SK-N-MC (cell line): Measurements from ENCODE around the gene C3orf22.
A peak's percentile ranks its signal among the peaks of the same experiment; 100 is the strongest.

Source experiments
- DNase-seq: peaks from one replicate; pipeline ENCODE4 v3.0.0-alpha.2; 2011; ENCODE audit warnings: low read depth, low spot score
- H3K27ac ChIP-seq: fragments of 200-600 bp; sonication (generic); 2 replicates; pipeline ENCODE4 v1.5.1; 2016; ENCODE audit warnings: mixed run types
- H3K36me3 ChIP-seq: fragments of 200-600 bp; sonication (generic); 2 replicates; pipeline ENCODE4 v1.6.1; 2017; ENCODE audit warnings: antibody characterized with exemption, low read length, mixed read lengths; ENCODE audit not compliant: insufficient read depth
- H3K4me3 ChIP-seq: fragments of 200-600 bp; sonication (generic); 2 replicates; pipeline ENCODE4 v1.5.1; 2016
- H3K9ac ChIP-seq: fragments of 200-600 bp; sonication (generic); 2 replicates; pipeline ENCODE4 v1.8.0; 2017; ENCODE audit warnings: mixed run types, mixed read lengths; ENCODE audit not compliant: insufficient read length
- H3K9me3 ChIP-seq: fragments of 200-600 bp; sonication (generic); 2 replicates; pipeline ENCODE4 v1.6.1; 2017; ENCODE audit warnings: low read depth, mild to moderate bottlenecking, antibody characterized with exemption, low read length, moderate library complexity, mixed read lengths
- EZH2 ChIP-seq: fragments of 200-600 bp; sonication (generic); IDR thresholded peaks from one replicate; pipeline ENCODE4 v1.6.1; 2017; ENCODE audit warnings: antibody characterized with exemption
- FOXP2 ChIP-seq: optimal IDR thresholded peaks from 2 replicates; pipeline ENCODE3; 2011; ENCODE audit warnings: mild to moderate bottlenecking, moderate library complexity; ENCODE audit not compliant: insufficient read depth; ENCODE audit errors: extremely low read length, control extremely low read depth
- POLR2AphosphoS5 ChIP-seq: IDR thresholded peaks from 2 replicates; pipeline ENCODE4 v1.6.1; 2012; ENCODE audit warnings: mild to moderate bottlenecking, low read depth, low read length, borderline replicate concordance

The C3orf22 gene

GRCh38 chr3:126525091-126525852, 33.5 kb downstream of the C3orf22 start:
- Histone ChIP-seq H3K9me3 (no peaks in the 10 kb centered on the region), H3K27ac (no peak overlapping the region), H3K4me3 (no peak overlapping the region), H3K9ac (no peak overlapping the region), H3K36me3 (no peaks in the 10 kb centered on the region)
- TF ChIP-seq POLR2AphosphoS5: no peak
- TF ChIP-seq FOXP2: no peak
- no peak for TF ChIP-seq EZH2
- DNase-seq: no peak

GRCh38 chr3:126524429-126524988, 34.2 kb downstream of the C3orf22 start:
- no peak for DNase-seq
- no peaks in the 10 kb centered on the region for H3K36me3 ChIP-seq
- peak overlapping the region; percentile 78 for H3K4me3 ChIP-seq
- H3K9me3 ChIP-seq: no peaks in the 10 kb centered on the region
- TF ChIP-seq FOXP2: no peak
- TF ChIP-seq EZH2: no peak
- TF ChIP-seq POLR2AphosphoS5: no peak
- H3K9ac ChIP-seq: peak overlapping the region; percentile 21
- H3K27ac ChIP-seq: no peak overlapping the region

DNA sequence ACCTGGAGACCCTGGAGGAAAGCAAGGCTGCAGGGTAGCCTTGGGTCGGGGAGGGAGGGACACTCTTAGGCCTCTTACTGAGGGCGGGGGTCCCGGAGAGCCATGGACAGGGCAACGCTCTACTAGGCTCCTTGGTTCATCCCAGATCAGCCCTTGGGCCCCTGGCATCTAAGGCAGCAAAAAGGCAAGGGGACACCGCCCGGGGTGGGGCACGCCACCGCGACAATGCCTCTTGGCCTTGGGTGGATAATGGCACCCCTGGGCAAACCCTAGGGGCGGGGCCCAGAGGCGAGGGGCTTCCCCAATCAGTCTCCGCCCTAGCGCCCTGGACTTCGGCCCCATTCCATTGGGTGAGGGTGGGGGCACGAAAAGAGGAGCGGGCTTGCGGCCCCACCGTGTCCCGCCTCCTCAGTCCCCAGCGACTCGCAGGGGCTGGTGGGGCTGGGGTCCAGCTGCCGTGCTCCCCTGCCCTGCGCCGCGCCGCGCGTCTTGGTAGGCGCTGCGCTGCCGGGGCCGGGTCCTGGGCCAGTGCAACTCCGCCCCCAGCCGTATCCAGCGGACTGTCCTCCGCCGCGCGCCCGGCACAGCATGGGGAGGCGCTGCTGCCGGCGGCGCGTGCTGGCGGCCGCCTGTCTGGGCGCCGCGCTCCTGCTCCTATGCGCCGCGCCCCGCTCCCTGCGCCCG, 34.8 kb downstream of the C3orf22 start, which contains the start of gene CHST13:
Gene CHST13, plus strand, starts transcription at position 411 of the 684 bp plus-strand sequence. Its CDS starts 178 bp downstream, at position 589.
- TF ChIP-seq POLR2AphosphoS5 (no peak), EZH2 (no peak), FOXP2 (no peak)
- peak within 1 kb of the TSS; percentile 78 for H3K4me3 ChIP-seq
- H3K27ac ChIP-seq: no peak within 1 kb of the TSS
- peak within 1 kb of the TSS; percentile 21 for H3K9ac ChIP-seq
- no peaks in the 10 kb centered on the region for H3K36me3 ChIP-seq
- no peak for DNase-seq
- H3K9me3 ChIP-seq: no peaks in the 10 kb centered on the region

GRCh38 chr3:126522363-126522788, 36.4 kb downstream of the C3orf22 start:
- TF ChIP-seq POLR2AphosphoS5 (no peak), FOXP2 (no peak), EZH2 (no peak)
- H3K36me3 ChIP-seq: no peaks in the 10 kb centered on the region
- no peak overlapping the region for H3K4me3 ChIP-seq
- no peak for DNase-seq
- H3K9me3 ChIP-seq: no peaks in the 10 kb centered on the region
- no peak overlapping the region for H3K27ac ChIP-seq
- no peak overlapping the region for H3K9ac ChIP-seq

GRCh38 chr3:126521122-126521891, 37.4 kb downstream of the C3orf22 start:
- Histone ChIP-seq H3K36me3 (no peaks in the 10 kb centered on the region), H3K27ac (no peak overlapping the region), H3K4me3 (no peak overlapping the region), H3K9me3 (no peaks in the 10 kb centered on the region), H3K9ac (no peak overlapping the region)
- TF ChIP-seq FOXP2 (no peak), EZH2 (no peak), POLR2AphosphoS5 (no peak)
- DNase-seq: no peak

DNA sequence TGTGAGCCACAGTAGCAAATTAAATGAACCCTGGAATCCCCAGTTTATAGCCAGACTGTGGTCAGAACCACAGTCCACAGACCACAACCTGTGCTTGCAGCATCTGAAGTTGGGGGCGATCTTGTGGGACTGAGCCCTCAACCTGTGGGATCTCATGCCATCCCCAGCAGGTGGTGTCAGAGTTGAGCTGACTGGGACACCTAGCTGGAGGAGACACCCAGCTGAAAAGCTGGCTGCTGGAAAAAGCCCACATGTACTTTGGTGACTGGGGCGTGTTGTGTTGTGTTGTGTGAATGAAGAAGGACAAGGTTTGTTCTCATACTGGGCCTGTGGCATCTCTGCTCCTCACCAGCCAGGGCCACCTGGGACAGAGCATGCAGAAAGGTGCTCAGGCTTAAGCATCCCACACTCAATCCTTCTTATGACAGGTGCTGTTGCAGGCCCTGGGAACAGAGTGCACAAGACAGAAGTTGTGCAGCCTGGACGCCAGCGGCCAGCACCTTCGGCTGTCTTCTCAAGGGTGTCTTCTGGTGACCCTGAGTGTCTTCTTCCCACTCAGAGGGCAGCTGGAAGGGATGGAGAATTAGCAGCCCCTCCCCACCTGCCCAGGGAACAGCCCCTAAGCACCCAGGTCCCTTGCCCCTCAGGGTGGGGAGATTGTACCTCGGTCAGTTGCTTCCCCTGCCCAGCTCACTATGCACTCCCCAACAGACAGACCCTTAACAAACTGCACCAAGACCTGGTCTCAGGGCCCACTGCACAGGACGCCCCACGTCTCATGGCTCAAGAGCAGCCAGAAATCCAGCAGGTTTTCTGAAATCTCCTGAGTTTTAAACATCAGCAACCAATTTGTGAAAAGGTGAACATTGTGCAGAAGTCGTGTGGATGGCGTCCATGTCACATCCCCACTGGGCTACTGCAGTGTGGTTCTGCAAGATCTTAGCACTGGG, 39.0 kb downstream of the C3orf22 start:
- H3K4me3 ChIP-seq: no peak overlapping the region
- no peak overlapping the region for H3K9ac ChIP-seq
- TF ChIP-seq EZH2: no peak
- H3K36me3 ChIP-seq: no peaks in the 10 kb centered on the region
- no peaks in the 10 kb centered on the region for H3K9me3 ChIP-seq
- H3K27ac ChIP-seq: no peak overlapping the region
- DNase-seq: no peak

- no peaks in the 10 kb centered on the region for H3K36me3 ChIP-seq
- TF ChIP-seq EZH2 (no peak), POLR2AphosphoS5 (no peak), FOXP2 (no peak)
- no peaks in the 10 kb centered on the region for H3K9me3 ChIP-seq
- no peak for DNase-seq
- no peak overlapping the region for H3K27ac ChIP-seq
- H3K4me3 ChIP-seq: no peak overlapping the region
- H3K9ac ChIP-seq: no peak overlapping the region
Measured at GRCh38 chr3:126518779-126519177, 40.0 kb downstream of the C3orf22 start.
